22Rv1 (cell line): ENCODE results near the gene HOXC10.

Experiments used
- ZFX ChIP-seq: fragments of 450-650 bp; IDR thresholded peaks from 2 replicates; pipeline ENCODE4 v1.6.1; 2017; ENCODE audit warnings: antibody characterized with exemption, borderline replicate concordance
- TF ChIP-seq, protein P1 (sequence below): fragments of 450-650 bp; IDR thresholded peaks from 2 replicates; pipeline ENCODE4 v1.5.1; 2017; ENCODE audit warnings: mild to moderate bottlenecking

DNA sequence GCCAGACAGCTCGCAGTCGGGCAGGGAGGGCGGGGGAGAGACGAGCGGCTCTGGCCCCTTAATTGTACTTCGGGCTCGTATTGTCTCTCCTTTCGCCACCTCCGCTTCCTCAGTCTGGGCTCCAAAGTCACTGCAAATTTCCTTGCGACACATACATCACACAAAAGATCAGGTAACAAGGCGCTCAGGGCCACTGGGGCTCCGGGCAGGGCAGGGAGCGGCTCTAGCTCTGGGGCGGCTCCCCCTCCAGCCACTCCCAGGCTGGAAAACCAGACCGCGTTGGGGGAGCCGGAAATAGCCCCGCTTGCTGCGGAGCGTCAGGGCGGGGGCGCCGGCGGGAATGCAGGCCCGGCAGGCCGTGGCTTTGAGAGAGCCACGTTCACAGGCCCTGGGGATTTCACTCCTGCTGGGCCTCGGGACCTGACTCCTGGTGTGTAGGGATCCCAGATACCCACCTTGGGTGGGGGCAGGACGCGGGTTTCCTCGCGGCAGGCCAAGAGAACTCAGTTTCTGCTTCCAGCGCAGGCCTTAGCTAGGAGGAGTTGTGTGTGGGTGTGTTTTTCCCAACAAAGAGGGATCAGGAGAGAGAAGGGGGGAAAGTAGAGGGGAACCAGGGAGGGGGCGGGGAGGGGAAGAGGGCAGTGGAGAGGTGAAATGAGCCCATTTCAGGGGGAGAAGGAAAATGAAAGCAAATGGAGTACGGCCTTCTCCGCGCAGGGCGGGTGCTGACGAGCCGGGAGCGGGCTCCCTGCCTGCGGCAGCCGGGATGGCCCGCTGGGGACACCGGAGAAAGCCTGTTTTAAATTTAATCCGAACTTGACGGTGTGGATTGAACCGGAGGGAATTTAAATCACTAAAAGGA is 10.7 kb downstream of the HOXC10 start:
- TF ChIP-seq, protein P1, sequence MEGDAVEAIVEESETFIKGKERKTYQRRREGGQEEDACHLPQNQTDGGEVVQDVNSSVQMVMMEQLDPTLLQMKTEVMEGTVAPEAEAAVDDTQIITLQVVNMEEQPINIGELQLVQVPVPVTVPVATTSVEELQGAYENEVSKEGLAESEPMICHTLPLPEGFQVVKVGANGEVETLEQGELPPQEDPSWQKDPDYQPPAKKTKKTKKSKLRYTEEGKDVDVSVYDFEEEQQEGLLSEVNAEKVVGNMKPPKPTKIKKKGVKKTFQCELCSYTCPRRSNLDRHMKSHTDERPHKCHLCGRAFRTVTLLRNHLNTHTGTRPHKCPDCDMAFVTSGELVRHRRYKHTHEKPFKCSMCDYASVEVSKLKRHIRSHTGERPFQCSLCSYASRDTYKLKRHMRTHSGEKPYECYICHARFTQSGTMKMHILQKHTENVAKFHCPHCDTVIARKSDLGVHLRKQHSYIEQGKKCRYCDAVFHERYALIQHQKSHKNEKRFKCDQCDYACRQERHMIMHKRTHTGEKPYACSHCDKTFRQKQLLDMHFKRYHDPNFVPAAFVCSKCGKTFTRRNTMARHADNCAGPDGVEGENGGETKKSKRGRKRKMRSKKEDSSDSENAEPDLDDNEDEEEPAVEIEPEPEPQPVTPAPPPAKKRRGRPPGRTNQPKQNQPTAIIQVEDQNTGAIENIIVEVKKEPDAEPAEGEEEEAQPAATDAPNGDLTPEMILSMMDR = no peak
- no peak for TF ChIP-seq ZFX
